GM18511 (cell line): Measurements from ENCODE around the gene TCAIM.
"Not testable (repeated sequence)": the region's sequence is repeated elsewhere in the genome, so short reads cannot be mapped to it uniquely, and the experiment has no call there.

Source experiments
- ATAC-seq: cut with Tn5 transposase; IDR thresholded peaks from one replicate; pipeline ENCODE4 v1.9.1; 2021; ENCODE audit warnings: mild to moderate bottlenecking, moderate library complexity; ENCODE audit not compliant: unreplicated experiment

TCAIM gene

GRCh38 chr3:44343421-44343820 lies 4.9 kb downstream of the TCAIM start:
- no peak for ATAC-seq

GRCh38 chr3:44346590-44346989 lies 8.0 kb downstream of the TCAIM start:
- ATAC-seq = not testable (repeated sequence)

- ATAC-seq = no peak
These were observed 10.4 kb downstream of the TCAIM start for GRCh38 chr3:44348993-44349392.

GRCh38 chr3:44353355-44353924 lies 14.9 kb downstream of the TCAIM start:
- no peak for ATAC-seq

- ATAC-seq = no peak
These were observed 16.9 kb downstream of the TCAIM start for GRCh38 chr3:44355362-44356033.

- no peak for ATAC-seq
These were observed 20.7 kb downstream of the TCAIM start for GRCh38 chr3:44359146-44359751.

- no peak for ATAC-seq
These were observed 25.0 kb downstream of the TCAIM start for GRCh38 chr3:44363591-44363990.

- no peak for ATAC-seq
These were observed 27.4 kb downstream of the TCAIM start for GRCh38 chr3:44365952-44366351.

GRCh38 chr3:44375450-44375849 lies 36.9 kb downstream of the TCAIM start:
- no peak for ATAC-seq

GRCh38 chr3:44387404-44387803 lies 48.8 kb downstream of the TCAIM start:
- ATAC-seq = no peak

- ATAC-seq = no peak
These were observed 53.9 kb downstream of the TCAIM start for GRCh38 chr3:44392489-44392888.

- ATAC-seq = no peak
These were observed 57.1 kb downstream of the TCAIM start for GRCh38 chr3:44395714-44396113.

- no peak for ATAC-seq
These were observed 57.9 kb downstream of the TCAIM start for GRCh38 chr3:44396200-44397171.

- not testable (repeated sequence) for ATAC-seq
These were observed 59.7 kb downstream of the TCAIM start for GRCh38 chr3:44398271-44398670.

- no peak for ATAC-seq
These were observed 60.3 kb downstream of the TCAIM start for GRCh38 chr3:44398853-44399252.

GRCh38 chr3:44400771-44401170 lies 62.2 kb downstream of the TCAIM start:
- no peak for ATAC-seq

- no peak for ATAC-seq
These were observed 64.0 kb downstream of the TCAIM start for GRCh38 chr3:44402548-44402947.

- ATAC-seq = no peak
These were observed 71.3 kb downstream of the TCAIM start for GRCh38 chr3:44409640-44410410.

GRCh38 chr3:44411031-44411645 lies 72.6 kb downstream of the TCAIM start:
- ATAC-seq = no peak

GRCh38 chr3:44412365-44412764 lies 73.8 kb downstream of the TCAIM start:
- no peak for ATAC-seq
